GM19455 (cell line): ENCODE data around the gene PPP1R9B.

ENCODE experiments used
- ATAC-seq: cut with Tn5 transposase; IDR thresholded peaks from one replicate; pipeline ENCODE4 v1.9.1; 2021; ENCODE audit not compliant: unreplicated experiment

PPP1R9B gene

GRCh38 chr17:50129353-50129727 is 21.1 kb downstream of the PPP1R9B start:
- no peak for ATAC-seq

DNA sequence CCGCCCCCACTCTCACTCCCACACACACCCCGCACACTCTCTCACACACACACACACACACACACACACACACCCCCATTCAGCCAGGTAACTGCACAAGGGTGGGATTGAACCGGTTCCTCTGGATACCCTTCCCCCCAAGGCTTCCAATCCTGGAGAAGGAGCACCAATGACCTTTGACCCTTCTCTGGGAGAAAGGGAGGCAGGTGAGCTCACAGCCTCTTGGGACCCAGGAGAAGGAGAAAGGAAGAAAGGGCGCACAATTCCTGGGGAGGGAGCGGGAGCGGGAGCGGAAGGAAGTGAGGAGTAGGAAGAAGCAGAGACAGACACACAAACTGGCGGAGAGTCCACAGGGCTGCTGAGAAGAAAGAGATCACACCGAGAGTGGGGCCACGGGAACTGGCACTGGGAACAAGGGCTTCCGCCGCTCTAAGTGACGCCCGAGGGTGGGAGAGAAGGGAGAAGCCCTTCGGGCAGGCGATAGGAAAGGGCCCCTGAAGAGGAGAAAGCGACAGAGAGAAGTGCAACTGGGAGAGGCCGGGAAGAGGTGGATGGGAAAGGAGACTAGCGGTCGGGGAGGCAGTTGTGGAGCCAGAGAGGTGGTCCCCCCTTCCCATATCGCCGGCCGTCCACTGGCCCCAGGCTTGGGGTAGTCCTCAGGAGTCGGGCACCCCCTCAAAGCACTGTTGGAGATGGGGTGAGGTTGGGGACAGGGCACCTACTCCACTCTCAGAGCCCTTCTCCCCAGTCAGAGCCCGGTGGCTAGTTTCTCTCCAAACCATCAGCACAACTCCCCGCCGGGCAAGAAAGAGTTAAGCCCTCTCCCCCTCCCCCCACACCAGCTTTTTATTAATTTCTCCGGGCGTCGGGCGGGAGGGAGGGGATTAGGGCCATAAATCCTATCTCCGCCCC is 21.8 kb downstream of the PPP1R9B start:
- no peak for ATAC-seq

DNA sequence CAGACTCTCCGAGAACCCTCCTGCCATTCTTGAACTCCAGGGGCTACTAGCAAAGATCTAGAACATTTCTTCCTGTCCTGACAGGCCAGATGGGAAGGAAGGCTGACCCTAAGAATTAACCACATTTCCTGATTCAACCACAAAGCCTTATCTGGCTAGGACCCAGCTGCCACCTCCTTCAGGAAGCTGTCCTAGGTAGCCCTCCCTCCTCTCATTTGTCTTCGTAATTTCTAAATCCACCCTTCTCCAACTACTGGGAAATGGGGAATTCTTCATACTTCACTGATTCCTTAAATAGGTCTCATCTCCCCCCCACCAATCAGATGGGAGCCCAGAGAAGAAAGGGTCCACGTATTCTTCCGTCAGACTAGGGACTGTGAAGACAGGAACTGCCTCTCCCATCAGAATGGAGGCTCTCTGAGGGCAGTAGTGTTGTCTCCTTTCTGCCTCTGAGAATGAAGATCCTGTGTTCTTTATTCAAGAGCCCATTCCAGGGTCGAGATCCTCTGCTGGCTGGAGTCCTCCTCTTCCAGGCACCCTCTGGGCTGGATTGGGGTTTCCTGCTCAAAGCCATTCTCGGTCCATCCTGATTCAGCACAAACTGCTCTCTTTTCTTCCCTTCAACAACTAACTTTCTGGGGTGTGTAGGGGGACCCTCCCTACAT is 22.6 kb downstream of the PPP1R9B start:
- no peak for ATAC-seq

GRCh38 chr17:50125420-50125997 is 25.0 kb downstream of the PPP1R9B start:
- ATAC-seq = no peak

DNA sequence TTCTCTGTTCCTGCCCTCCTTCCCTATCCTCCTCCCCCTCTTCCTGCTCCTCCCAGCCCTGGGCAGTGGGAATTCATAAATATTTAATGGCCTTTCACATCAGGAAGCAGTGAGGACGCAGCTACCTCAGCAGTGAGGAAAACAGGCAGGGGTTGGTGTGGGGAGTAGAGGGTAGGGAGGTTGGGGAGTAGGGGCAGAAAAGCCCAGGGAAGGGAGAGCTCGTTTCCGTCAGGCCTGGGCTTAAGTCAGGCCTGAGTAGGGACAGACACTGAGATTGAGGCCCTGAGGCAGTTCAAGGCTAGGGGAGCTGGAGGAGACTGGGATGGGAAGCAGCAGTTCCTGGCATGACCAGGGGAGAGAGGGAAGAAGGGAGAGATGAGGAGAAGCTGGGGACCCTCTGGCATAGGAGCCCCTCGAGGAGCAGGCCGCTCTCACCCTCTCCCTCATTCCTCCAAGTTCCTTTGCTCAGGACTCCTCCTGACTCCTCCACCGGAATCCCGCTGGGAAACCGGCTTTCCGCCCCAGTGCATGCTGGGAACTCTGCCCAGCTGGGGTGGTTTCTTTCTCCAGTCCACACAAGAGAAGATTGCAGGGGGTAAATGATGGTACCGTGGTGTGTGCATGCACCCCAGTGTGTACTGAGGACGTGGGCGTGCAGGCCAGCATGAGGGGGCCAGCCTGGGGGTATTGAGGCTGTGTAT is 26.7 kb downstream of the PPP1R9B start:
- ATAC-seq = no peak

- ATAC-seq = no peak
Measured at GRCh38 chr17:50122945-50123344, 27.5 kb downstream of the PPP1R9B start.

DNA sequence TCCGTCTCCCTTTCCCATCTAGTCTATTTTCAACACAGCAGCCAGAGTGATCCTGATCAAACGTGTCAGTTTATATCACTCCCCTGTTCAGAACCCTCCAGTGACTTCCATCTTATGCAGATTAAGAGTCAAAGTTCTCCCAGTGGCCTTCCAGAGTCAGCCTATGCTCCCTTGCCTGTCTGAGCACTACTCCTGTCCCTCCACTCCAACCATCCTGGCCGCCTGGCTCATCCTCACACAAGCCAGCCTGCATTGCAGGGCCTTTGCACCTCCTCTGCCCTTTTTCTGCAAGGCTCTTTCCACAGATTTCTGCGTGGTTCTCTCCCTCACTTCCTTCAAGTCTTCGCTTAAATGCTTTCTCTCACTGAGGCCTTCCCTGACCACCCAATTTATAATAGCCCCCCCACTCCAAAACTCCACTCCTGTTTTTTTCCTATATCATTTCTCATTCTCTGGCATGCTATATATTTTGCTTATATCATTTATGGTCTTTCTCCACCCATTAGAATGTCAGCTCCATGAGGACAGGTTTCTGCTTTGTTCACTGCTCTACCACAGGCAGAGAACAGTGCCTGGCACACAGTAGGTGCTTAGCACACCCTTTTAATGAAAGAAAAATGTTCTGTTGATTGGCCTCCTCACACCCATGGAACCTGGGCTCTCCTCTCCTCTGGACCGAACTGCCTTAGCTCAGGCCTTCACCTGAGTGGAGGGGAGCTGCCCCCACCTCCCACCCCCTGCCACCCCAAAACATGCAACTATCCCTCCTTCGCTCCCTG is 29.8 kb downstream of the PPP1R9B start:
- no peak for ATAC-seq

DNA sequence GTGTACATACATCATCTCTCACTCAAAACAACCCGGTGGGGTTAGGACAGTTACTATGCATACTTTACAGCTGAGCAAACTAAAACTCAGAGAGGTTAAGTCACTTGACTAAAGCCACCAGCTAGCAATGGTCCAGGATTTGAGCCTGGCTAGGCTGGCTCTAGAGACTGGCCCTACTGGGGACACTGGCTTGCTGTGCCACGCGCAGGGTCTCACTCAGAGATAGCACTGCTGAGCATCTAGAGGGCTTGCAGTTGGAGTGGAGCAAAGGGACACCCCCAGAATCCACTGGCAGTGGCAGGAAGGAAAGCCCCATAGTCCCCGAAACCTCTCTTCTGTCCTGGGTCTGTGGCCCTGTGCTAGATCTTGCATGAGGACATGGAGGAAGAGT is 31.7 kb downstream of the PPP1R9B start:
- ATAC-seq = no peak

DNA sequence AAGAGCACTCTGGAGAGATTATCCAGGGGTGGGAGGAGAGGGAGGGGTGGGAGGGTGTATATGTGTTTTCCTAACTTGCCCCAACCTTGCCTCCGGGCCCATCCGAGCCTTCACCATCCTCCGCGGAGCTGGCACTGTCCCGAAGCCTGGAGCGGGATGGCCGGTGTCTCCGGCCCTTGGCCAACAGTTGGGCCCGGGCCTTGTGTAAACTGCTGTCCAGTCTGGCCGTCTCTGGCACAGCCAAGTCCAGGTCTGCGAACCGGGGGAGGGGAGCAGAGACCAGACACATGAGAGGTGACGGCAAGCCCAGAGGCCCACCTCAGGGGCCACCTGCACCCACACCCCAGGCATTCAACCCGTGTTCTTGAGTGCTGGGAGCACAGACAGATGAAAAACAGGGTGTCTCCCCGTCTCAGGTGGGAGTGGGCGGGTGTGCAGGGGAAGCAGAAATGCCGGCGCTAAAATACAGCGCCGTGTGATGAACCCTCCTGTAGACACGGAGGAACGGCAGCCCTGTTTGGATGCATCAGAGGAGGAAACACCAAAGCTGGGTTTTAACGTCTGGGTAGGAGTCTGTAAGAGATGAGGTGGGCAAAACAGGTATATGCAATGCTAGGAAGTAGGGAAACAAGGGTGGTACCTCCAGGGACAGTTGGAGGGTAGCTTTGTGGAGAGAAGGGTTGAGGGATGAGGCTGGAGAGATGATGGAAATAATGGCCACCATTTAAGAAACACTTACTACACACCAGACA is 32.2 kb downstream of the PPP1R9B start:
- no peak for ATAC-seq

DNA sequence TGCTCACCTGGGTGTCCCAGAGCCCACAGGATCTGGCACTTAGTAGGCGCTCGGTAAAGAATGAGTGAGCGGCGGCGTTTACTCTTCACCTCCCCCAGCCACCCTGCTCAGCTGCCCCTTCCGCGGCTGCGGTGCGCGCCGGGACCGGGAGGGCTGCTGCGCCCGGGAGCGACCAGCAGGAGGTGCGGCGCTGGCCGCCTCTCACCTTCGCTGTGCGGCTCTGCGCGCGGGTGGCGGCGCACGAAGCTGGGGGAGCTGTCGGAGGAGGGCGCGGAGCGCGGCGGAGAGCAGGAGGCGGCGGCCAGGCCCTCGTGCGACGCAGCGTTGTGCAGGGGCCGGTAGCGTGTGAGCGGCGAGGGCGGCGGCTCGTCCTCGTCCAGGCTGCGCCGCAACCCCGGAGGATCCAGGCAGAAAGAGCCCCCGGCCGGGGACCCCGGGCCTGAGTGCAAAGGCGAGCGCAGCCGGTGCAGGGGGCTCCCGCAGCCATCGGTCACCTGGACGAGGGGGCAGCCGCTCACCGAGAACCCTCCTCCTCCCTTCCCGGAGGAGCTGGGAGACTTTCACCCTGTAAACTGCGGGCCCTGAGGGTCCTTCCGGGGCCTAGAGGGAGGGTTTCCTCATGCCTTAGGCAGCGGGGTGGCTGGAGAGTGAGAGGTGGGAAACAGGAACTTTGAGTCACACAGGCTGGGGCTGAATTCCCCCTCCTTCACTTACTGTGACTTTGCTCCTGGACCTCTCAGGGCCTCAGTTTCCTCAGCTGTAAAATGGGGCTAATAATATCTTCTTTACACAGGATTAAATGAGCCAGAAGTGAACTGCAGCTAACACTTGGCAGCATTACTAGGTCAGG is 33.0 kb downstream of the PPP1R9B start:
- ATAC-seq = no peak

DNA sequence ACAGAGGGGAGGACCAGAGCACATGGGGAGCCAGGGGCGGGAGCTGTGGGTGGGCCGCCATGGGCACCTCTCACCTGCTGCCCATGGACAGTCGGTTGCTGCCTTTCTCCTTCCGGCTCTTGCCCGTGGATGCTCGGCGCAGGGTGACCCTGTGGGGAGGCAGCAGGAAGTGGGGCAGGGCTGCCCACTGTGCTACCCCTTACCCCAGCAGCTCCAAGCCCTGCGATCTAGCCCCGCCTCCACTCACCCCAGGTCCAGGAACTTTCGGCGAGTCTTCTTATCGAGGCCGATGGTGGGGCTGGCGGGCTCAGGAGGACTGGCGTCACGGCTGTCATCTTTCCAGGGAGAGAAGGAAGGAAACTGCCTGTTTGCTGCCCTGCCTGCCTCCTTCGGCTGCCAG is 34.7 kb downstream of the PPP1R9B start:
- ATAC-seq = no peak

DNA sequence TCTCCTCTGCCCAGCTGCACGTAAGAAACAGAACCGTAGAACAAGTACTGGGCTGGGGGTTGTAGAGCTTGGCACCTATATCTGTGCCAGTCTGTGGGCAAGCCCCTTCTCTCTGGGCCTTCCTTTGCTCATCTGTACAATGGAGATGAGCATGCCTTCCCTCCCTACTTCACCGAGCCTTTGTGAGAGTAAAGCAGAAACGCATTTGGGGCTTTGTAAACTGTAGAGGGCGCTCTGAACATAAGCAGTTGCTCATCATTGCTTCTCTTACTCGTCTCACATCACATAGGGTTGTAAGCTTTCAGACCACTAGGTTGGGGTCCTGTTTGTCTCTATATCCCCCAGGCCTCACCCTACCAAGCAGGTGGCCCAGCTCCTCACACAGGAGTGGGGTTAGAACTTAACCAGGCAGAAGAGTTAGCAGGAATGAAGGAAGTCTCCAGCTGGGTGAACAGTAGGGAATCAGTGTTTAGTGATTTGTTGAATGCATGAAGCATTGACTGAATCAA is 35.6 kb downstream of the PPP1R9B start:
- no peak for ATAC-seq

DNA sequence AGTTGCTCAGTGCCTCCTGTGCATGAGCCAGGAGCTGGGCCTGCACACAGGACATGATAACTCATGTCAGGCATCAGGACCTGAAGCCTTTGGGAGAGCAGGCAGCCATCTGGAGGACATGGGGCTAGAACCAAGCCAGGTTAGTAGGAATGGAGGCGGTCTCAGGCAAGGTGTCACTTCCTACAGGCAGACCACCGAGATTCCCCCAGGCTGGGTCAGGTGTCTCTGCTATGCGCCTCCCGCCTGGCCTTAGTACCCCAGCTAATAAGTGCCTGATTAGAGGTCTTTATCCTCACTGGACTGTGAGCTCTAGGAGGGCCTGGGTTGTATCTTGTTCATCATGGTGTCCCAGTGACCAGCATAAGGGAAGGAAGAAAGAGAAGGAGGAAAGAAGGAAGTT is 36.1 kb downstream of the PPP1R9B start:
- no peak for ATAC-seq

DNA sequence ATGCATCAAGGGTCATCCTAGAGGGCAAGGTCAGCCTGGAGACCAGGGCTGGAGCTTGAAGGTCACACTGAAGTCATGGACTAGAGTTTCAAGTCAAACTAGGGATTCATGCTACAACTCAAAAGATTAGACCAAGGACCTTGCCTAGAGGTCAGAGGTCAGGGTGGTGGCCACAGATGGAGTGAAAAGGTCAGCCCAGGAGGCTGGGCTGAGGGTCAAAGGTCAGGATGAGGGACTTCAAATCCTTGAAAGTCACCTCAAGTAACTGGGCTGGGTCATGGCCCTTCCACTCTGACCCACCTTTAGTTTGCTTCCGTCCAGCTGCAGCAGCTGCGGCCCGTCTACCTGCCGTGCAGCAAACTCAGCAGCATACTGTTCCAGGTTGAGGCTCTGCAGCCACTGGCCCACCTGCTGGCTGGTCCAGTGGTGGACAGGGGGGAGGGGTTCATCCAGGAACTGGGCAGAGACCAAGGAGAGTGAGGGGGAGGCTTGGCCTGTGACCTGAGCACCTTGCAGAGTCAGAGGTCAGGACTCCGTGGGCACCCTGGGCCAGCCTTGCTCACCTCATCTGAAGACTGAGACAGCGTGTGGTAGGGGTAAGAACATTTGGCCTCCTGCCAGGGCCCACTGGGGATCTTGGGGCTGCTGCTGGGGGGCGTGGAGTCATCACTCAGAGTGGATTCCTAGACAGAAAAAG is 36.7 kb downstream of the PPP1R9B start:
- no peak for ATAC-seq

GRCh38 chr17:50112694-50113093 is 37.8 kb downstream of the PPP1R9B start:
- no peak for ATAC-seq

- ATAC-seq = no peak
Measured at GRCh38 chr17:50111673-50112655, 38.5 kb downstream of the PPP1R9B start.
